NT2/D1 (cell line): ENCODE data around the gene C8A.

Experiments used
- DNase-seq: peaks from one replicate; pipeline ENCODE4 v3.0.0-alpha.2; 2011; ENCODE audit warnings: low read depth, low spot score
- H3K27me3 ChIP-seq: 2 replicates; pipeline ENCODE4 v1.6.0; 2011; ENCODE audit warnings: mild to moderate bottlenecking; ENCODE audit not compliant: insufficient read length, insufficient read depth
- H3K36me3 ChIP-seq: 2 replicates; pipeline ENCODE4 v1.6.1; 2011; ENCODE audit warnings: mild to moderate bottlenecking, low read length, mixed read lengths; ENCODE audit not compliant: insufficient read depth, insufficient read length
- H3K4me1 ChIP-seq: 2 replicates; pipeline ENCODE4 v1.5.1; 2011; ENCODE audit not compliant: insufficient read depth, insufficient read length
- H3K4me3 ChIP-seq: 2 replicates; pipeline ENCODE4 v1.5.1; 2011; ENCODE audit warnings: low read depth; ENCODE audit not compliant: insufficient read length
- H3K9ac ChIP-seq: 2 replicates; pipeline ENCODE4 v1.6.0; 2011; ENCODE audit warnings: low read depth; ENCODE audit not compliant: insufficient read length
- H3K9me3 ChIP-seq: 2 replicates; pipeline ENCODE4 v1.5.1; 2011; ENCODE audit warnings: mild to moderate bottlenecking, low read length; ENCODE audit not compliant: insufficient read depth
- SUZ12 ChIP-seq: IDR thresholded peaks from 2 replicates; pipeline ENCODE4 v1.6.1; 2011; ENCODE audit not compliant: insufficient read length, insufficient read depth; ENCODE audit errors: extremely low read depth
- YY1 ChIP-seq: IDR thresholded peaks from 2 replicates; pipeline ENCODE4 v1.6.1; 2011; ENCODE audit not compliant: insufficient read length, insufficient read depth
- ZNF274 ChIP-seq: IDR thresholded peaks from 2 replicates; pipeline ENCODE4 v1.6.1; 2011; ENCODE audit warnings: mild to moderate bottlenecking, low read depth, low read length

The C8A gene

DNA sequence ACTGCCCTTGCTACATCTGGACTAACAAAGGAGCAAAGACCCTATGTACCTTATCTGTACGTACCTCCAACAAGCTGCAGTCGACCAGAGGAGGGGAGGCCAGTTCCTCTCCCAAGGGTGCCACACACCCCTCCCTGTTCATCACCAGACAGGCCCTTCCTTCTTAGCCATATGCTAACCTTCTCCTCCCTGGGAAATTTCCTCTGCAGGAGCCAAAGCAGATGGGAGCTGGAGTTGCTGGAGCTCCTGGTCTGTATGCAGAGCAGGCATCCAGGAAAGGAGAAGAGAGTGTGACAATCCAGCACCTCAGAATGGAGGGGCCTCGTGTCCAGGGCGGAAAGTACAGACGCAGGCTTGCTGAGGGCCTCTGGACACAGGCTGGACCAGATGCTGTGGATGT is 62.8 kb downstream of the C8A start:
- Histone ChIP-seq H3K9ac (no peak overlapping the region), H3K36me3 (no peaks in the 10 kb centered on the region), H3K4me3 (no peak overlapping the region), H3K4me1 (no peaks in the 10 kb centered on the region), H3K27me3 (no peaks in the 10 kb centered on the region), H3K9me3 (no peaks in the 10 kb centered on the region)
- TF ChIP-seq SUZ12 (no peak), YY1 (no peak), ZNF274 (no peak)
- DNase-seq = no peak

DNA sequence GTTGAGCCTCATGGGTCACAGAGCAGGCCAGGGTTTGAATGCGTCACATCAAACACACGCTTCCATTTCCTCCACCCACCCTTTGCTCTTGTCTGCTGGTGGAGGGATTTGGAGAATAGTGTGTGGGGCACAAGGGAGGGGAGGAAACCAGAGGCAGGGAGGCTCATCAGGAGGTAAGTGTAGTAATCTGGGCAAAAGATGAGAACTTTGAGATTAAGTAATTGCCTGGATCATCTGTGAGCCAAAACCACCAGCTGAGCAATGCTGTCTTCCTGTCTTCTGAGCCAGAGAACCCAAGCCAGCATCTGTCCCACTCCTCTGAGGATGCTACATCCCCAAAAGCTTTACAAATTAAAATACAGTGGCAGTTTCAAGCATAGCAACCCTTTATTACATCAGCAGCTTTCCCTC is 66.0 kb downstream of the C8A start:
- TF ChIP-seq SUZ12 (no peak), ZNF274 (no peak)
- H3K27me3 ChIP-seq = no peaks in the 10 kb centered on the region
- H3K9ac ChIP-seq = no peak overlapping the region
- no peaks in the 10 kb centered on the region for H3K9me3 ChIP-seq
- no peaks in the 10 kb centered on the region for H3K36me3 ChIP-seq
- DNase-seq = no peak
- no peak overlapping the region for H3K4me3 ChIP-seq
- no peaks in the 10 kb centered on the region for H3K4me1 ChIP-seq

- no peaks in the 10 kb centered on the region for H3K9me3 ChIP-seq
- no peak for TF ChIP-seq SUZ12
- TF ChIP-seq YY1 = no peak
- no peak for TF ChIP-seq ZNF274
- H3K9ac ChIP-seq = no peak overlapping the region
- H3K36me3 ChIP-seq = no peaks in the 10 kb centered on the region
- H3K4me1 ChIP-seq = no peaks in the 10 kb centered on the region
- H3K4me3 ChIP-seq = no peak overlapping the region
- no peak for DNase-seq
- H3K27me3 ChIP-seq = no peaks in the 10 kb centered on the region
These were observed 66.9 kb downstream of the C8A start for GRCh38 chr1:56921479-56921878.

GRCh38 chr1:56922070-56922469 is 67.5 kb downstream of the C8A start:
- no peak for TF ChIP-seq ZNF274
- no peak for TF ChIP-seq YY1
- TF ChIP-seq SUZ12 = no peak
- Histone ChIP-seq H3K36me3 (no peaks in the 10 kb centered on the region), H3K27me3 (no peaks in the 10 kb centered on the region), H3K9ac (no peak overlapping the region), H3K4me1 (no peaks in the 10 kb centered on the region), H3K9me3 (no peaks in the 10 kb centered on the region), H3K4me3 (no peak overlapping the region)
- DNase-seq = no peak

GRCh38 chr1:56922507-56922906 is 67.9 kb downstream of the C8A start:
- Histone ChIP-seq H3K4me3 (no peak overlapping the region), H3K9me3 (no peaks in the 10 kb centered on the region), H3K36me3 (no peaks in the 10 kb centered on the region), H3K4me1 (no peaks in the 10 kb centered on the region), H3K9ac (no peak overlapping the region), H3K27me3 (no peaks in the 10 kb centered on the region)
- no peak for DNase-seq
- no peak for TF ChIP-seq SUZ12
- TF ChIP-seq ZNF274 = no peak
- TF ChIP-seq YY1 = no peak

DNA sequence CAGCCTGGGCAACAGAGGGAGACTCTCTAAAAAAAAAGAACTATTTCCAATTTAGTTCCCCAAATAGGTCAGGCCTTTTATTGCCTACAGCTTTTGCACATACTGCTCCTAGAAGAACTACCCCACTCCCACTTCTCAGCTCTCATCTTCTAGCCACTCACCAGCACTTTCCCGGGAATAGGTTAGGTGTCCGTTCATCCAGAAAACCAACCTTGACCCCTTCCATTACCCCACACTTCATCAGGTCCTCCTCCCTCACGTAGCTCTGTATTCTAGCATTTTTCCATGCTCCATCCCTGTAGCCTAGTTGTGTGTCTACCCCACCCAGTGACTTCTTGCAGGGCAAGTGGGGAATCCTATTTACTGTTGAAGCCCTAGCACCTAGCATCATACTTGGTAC is 68.6 kb downstream of the C8A start:
- Histone ChIP-seq H3K4me3 (no peak overlapping the region), H3K9ac (no peak overlapping the region), H3K36me3 (no peaks in the 10 kb centered on the region), H3K9me3 (no peaks in the 10 kb centered on the region), H3K4me1 (no peaks in the 10 kb centered on the region), H3K27me3 (no peaks in the 10 kb centered on the region)
- TF ChIP-seq ZNF274 (no peak), YY1 (no peak), SUZ12 (no peak)
- no peak for DNase-seq

GRCh38 chr1:56924116-56924515 is 69.5 kb downstream of the C8A start:
- Histone ChIP-seq H3K9me3 (no peaks in the 10 kb centered on the region), H3K4me3 (no peak overlapping the region), H3K9ac (no peak overlapping the region), H3K4me1 (no peaks in the 10 kb centered on the region), H3K27me3 (no peaks in the 10 kb centered on the region), H3K36me3 (no peaks in the 10 kb centered on the region)
- no peak for DNase-seq
- no peak for TF ChIP-seq SUZ12
- no peak for TF ChIP-seq YY1
- no peak for TF ChIP-seq ZNF274

GRCh38 chr1:56925193-56925592 is 70.6 kb downstream of the C8A start:
- no peak for DNase-seq
- no peaks in the 10 kb centered on the region for H3K36me3 ChIP-seq
- TF ChIP-seq ZNF274 = no peak
- no peak for TF ChIP-seq SUZ12
- TF ChIP-seq YY1 = no peak
- H3K27me3 ChIP-seq = no peaks in the 10 kb centered on the region
- H3K9ac ChIP-seq = no peak overlapping the region
- H3K4me1 ChIP-seq = no peaks in the 10 kb centered on the region
- H3K9me3 ChIP-seq = no peaks in the 10 kb centered on the region
- H3K4me3 ChIP-seq = no peak overlapping the region
